T-helper 17 cell (primary cell): ENCODE results near the gene GSC. TPM values are rescaled to one million over a fixed set of nuclear protein-coding genes. Genes with fewer than 3 reads are reported as not detected.
A peak's percentile ranks its signal among the peaks of the same experiment; 100 is the strongest.

Experiments used
- ATAC-seq: fragments of 150-1000 bp; cut with Tn5 transposase; 2 replicates; pipeline ENCODE4 v1.10.0; 2021; ENCODE audit warnings: mild to moderate bottlenecking, moderate library complexity
- DNase-seq, 3 donors: peaks; one replicate each; pipeline versions ENCODE4 v3.0.0 to v3.0.0-alpha.2; 2020 to 2021
- H3K9me3 ChIP-seq: one replicate; pipeline ENCODE4 v1.7.0; 2013; ENCODE audit warnings: low read length, mild to moderate bottlenecking; ENCODE audit not compliant: control insufficient read depth, poor library complexity, severe bottlenecking
- H3K27ac Mint-ChIP-seq: one replicate; pipeline ENCODE4 v1.8.0; 2022; ENCODE audit warnings: mild to moderate bottlenecking, moderate library complexity, mixed read lengths
- H3K27me3 Mint-ChIP-seq: one replicate; pipeline ENCODE4 v1.8.0; 2022; ENCODE audit warnings: mixed read lengths
- H3K36me3 Mint-ChIP-seq: one replicate; pipeline ENCODE4 v1.8.0; 2022; ENCODE audit warnings: low read depth, mixed read lengths
- H3K4me1 Mint-ChIP-seq: one replicate; pipeline ENCODE4 v1.8.0; 2022; ENCODE audit warnings: mild to moderate bottlenecking, mixed read lengths
- H3K4me3 Mint-ChIP-seq: one replicate; pipeline ENCODE4 v1.8.0; 2022; ENCODE audit warnings: mild to moderate bottlenecking, moderate library complexity, mixed read lengths
- total RNA-seq, 4 donors: library from RNA in 2 of 4; stranded (reverse) in 2 of 4; gene quantifications; one replicate each; pipeline ENCODE4 v1.2.3 and lab custom pipeline; 2022 to 2026

The GSC gene
- total RNA-seq, 2 donors from 2014 or later: 0.52 to 0.60 TPM

DNA sequence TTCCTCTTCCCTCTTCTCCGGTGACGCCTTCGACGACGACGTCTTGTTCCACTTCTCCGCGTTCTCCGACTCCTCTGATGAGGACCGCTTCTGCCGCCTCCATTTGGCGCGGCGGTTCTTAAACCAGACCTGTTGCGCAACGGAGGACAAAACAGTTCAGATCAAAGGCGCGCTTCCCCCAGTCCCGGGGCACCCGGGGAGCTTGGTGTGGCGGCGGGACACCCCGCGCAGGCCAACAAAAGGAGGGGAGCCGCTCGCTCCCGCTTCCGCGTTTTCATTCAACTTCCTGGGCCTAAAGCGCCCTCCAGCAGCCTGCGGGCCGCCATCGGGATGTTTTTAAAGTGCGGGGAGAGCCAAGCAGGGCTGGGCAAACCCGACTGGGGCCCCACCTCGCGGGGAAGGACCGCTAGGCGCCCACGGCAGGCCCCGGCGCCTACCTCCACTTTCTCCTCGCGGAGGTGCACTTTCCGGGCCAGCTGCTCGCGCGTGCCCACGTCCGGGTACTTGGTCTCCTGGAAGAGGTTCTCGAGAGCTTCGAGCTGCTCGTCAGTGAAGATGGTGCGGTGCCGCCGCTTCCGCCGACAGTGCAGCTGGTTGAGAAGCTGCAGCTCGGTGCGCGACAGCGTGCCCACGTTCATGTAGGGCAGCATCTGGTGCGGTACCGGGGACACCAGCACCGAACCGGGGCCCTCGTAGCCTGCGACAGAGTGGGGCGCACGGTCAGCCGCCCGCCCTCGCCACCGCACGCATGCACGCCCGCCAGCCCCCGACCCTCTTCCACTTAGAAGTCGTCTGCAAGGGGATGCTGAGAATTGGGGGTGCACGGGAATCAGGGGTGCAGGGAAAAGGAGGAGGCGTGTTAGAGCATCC lies 1.2 kb downstream of the GSC start:
- Mint-ChIP-seq H3K4me1 (peaks cover 15% of the 10 kb centered on the region), H3K4me3 (peak overlapping the region; percentile 90), H3K36me3 (peaks cover 3% of the 10 kb centered on the region), H3K27me3 (peaks cover 86% of the 10 kb centered on the region), H3K27ac (peak overlapping the region; percentile 60)
- H3K9me3 ChIP-seq: no peaks in the 10 kb centered on the region
- peak; percentile 65 for ATAC-seq
- DNase-seq: peak in 1 of 3 donors; percentile 21

GRCh38 chr14:94768141-94768520 lies 1.8 kb downstream of the GSC start:
- peaks cover 15% of the 10 kb centered on the region for H3K4me1 Mint-ChIP-seq
- DNase-seq (no peak), ATAC-seq (no peak)
- H3K27me3 Mint-ChIP-seq: peaks cover 86% of the 10 kb centered on the region
- H3K27ac Mint-ChIP-seq: peak overlapping the region; percentile 60
- peaks cover 3% of the 10 kb centered on the region for H3K36me3 Mint-ChIP-seq
- H3K4me3 Mint-ChIP-seq: peak overlapping the region; percentile 90
- H3K9me3 ChIP-seq: no peaks in the 10 kb centered on the region

GRCh38 chr14:94767321-94767878 lies 2.5 kb downstream of the GSC start:
- peaks cover 15% of the 10 kb centered on the region for H3K4me1 Mint-ChIP-seq
- DNase-seq (no peak), ATAC-seq (no peak)
- peaks cover 86% of the 10 kb centered on the region for H3K27me3 Mint-ChIP-seq
- H3K4me3 Mint-ChIP-seq: no peak overlapping the region
- no peak overlapping the region for H3K27ac Mint-ChIP-seq
- H3K9me3 ChIP-seq: no peaks in the 10 kb centered on the region
- H3K36me3 Mint-ChIP-seq: peaks cover 3% of the 10 kb centered on the region

DNA sequence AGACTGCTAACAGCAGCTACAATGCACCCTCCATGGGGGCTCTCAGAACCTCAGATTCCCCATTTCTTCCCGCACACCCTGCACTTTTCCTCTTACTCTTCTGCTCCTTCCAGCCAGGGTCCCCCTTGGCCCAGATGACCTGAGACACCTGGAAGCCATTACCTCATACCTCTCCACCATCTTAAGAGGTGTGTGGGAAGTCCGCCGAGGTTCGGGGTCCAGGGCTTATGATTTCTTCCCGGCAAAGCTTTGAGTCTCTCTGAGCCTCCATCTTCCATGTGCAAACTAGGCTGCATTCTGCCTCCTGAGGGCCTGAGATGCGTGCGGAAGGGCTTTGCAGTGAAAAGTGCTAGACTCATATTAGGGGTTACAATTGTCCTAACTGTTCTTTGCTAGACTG lies 5.3 kb downstream of the GSC start:
- no peaks in the 10 kb centered on the region for H3K9me3 ChIP-seq
- H3K27me3 Mint-ChIP-seq: peaks cover 79% of the 10 kb centered on the region
- H3K36me3 Mint-ChIP-seq: peaks cover 3% of the 10 kb centered on the region
- H3K4me1 Mint-ChIP-seq: peaks cover 11% of the 10 kb centered on the region
- DNase-seq: no peak
- no peak for ATAC-seq
- no peak overlapping the region for H3K4me3 Mint-ChIP-seq
- H3K27ac Mint-ChIP-seq: no peak overlapping the region

- no peak overlapping the region for H3K4me3 Mint-ChIP-seq
- H3K36me3 Mint-ChIP-seq: no peaks in the 10 kb centered on the region
- no peak overlapping the region for H3K27ac Mint-ChIP-seq
- no peaks in the 10 kb centered on the region for H3K4me1 Mint-ChIP-seq
- H3K27me3 Mint-ChIP-seq: peaks cover 72% of the 10 kb centered on the region
- H3K9me3 ChIP-seq: no peaks in the 10 kb centered on the region
- DNase-seq (no peak), ATAC-seq (no peak)
These were observed 7.5 kb downstream of the GSC start for GRCh38 chr14:94762431-94762830.

DNA sequence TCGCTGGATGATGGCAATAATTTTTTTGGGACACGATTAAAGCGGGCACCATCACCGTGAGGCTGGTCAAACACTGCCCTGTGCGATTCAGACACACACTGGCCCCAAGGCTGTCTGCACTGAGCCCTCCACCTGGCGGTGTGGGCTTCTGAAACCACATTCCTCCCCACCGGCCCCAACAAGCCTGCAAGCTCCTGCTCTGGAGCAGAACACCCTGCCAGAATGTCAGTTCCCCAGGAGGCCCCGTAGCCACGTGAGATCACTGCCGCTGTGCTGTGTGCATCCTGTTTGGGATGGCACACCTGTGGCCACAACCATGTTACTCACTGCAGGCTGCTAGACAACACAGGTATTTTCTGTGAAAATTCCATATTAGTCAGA lies 7.9 kb downstream of the GSC start:
- Mint-ChIP-seq H3K27me3 (peaks cover 70% of the 10 kb centered on the region), H3K4me1 (no peaks in the 10 kb centered on the region)

GRCh38 chr14:94761348-94761996 lies 8.4 kb downstream of the GSC start:
- Mint-ChIP-seq H3K27me3 (peaks cover 66% of the 10 kb centered on the region), H3K4me3 (no peak overlapping the region), H3K4me1 (no peaks in the 10 kb centered on the region), H3K36me3 (no peaks in the 10 kb centered on the region), H3K27ac (no peak overlapping the region)
- no peaks in the 10 kb centered on the region for H3K9me3 ChIP-seq
- ATAC-seq (no peak), DNase-seq (no peak)

More for the DNA sequence above, 7.9 kb downstream of the GSC start:
- H3K4me3 Mint-ChIP-seq: no peak overlapping the region
- ATAC-seq: no peak
- H3K9me3 ChIP-seq: no peaks in the 10 kb centered on the region
- H3K27ac Mint-ChIP-seq: no peak overlapping the region
- H3K36me3 Mint-ChIP-seq: no peaks in the 10 kb centered on the region
- DNase-seq: no peak

DNA sequence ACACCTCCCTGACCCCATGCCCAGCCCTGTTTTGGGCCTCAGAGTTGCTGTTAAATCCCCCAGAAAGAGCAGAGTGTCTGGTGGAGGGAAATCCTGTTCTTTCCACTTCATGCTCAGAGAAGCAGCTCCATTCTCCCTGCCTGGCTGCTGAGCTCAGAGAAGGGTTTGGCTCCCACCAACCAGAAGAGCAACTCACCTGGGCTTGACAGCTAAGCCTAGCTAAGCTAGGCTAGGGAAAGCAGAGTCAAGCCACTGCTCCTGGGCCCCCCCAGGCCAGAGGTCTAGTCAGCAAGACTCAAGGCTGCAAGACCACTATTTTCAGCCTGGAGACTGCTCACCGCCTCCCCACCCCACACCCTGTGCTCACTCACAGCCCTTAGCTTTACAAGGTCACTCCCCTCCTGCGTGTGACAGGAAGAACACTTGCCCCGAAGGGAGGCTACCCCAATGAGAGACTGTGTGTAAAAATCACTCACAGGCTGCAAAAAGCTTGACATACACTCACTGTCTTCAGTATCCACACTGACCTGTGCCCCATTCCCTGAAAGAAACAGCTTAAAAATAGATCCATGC lies 13.5 kb downstream of the GSC start:
- no peaks in the 10 kb centered on the region for H3K4me1 Mint-ChIP-seq
- H3K27me3 Mint-ChIP-seq: peaks cover 30% of the 10 kb centered on the region
- DNase-seq (no peak), ATAC-seq (no peak)
- no peaks in the 10 kb centered on the region for H3K9me3 ChIP-seq
- H3K36me3 Mint-ChIP-seq: no peaks in the 10 kb centered on the region
- H3K27ac Mint-ChIP-seq: no peak overlapping the region
- no peak overlapping the region for H3K4me3 Mint-ChIP-seq

DNA sequence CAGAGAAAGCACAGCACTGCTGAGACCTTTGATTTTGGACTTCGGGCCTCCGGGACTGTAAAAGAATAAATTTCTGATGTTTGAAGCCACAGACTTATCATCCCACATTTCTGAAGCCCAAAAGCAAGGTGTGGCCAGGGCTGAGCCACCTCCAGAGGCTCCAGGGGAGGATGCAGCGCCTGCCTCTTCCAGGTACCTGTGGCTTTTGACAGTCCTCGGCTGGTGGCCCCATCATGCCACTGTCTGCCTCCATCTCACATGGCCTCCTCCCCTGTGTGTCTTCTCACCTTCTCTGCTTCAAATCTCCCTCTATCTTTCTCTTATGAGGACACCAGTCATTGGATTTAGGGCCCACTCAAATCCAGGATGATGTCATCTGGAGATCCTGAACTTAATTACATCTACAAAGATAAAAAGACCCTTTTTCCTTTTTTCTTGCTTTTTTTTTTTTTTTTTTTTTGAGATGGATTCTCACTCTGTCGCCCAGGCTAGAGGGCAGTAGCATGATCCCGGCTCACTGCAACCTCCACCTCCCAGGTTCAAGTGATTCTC lies 15.4 kb downstream of the GSC start:
- no peak overlapping the region for H3K27ac Mint-ChIP-seq
- ATAC-seq (no peak), DNase-seq (no peak)
- no peaks in the 10 kb centered on the region for H3K4me1 Mint-ChIP-seq
- no peak overlapping the region for H3K4me3 Mint-ChIP-seq
- no peaks in the 10 kb centered on the region for H3K36me3 Mint-ChIP-seq
- no peaks in the 10 kb centered on the region for H3K9me3 ChIP-seq
- peaks cover 31% of the 10 kb centered on the region for H3K27me3 Mint-ChIP-seq

GRCh38 chr14:94752591-94753436 lies 17.1 kb downstream of the GSC start:
- ATAC-seq (no peak), DNase-seq (no peak)
- H3K4me1 Mint-ChIP-seq: no peaks in the 10 kb centered on the region
- H3K27ac Mint-ChIP-seq: no peak overlapping the region
- H3K9me3 ChIP-seq: no peaks in the 10 kb centered on the region
- H3K36me3 Mint-ChIP-seq: no peaks in the 10 kb centered on the region
- peaks cover 29% of the 10 kb centered on the region for H3K27me3 Mint-ChIP-seq
- H3K4me3 Mint-ChIP-seq: no peak overlapping the region

- DNase-seq (no peak), ATAC-seq (no peak)
- no peaks in the 10 kb centered on the region for H3K4me1 Mint-ChIP-seq
- peaks cover 25% of the 10 kb centered on the region for H3K27me3 Mint-ChIP-seq
- H3K36me3 Mint-ChIP-seq: no peaks in the 10 kb centered on the region
- H3K4me3 Mint-ChIP-seq: no peak overlapping the region
- H3K27ac Mint-ChIP-seq: no peak overlapping the region
- no peaks in the 10 kb centered on the region for H3K9me3 ChIP-seq
These were observed 18.0 kb downstream of the GSC start for GRCh38 chr14:94751956-94752355.

- Mint-ChIP-seq H3K4me1 (no peaks in the 10 kb centered on the region), H3K36me3 (peaks cover 2% of the 10 kb centered on the region), H3K4me3 (no peak overlapping the region), H3K27ac (no peak overlapping the region), H3K27me3 (peaks cover 31% of the 10 kb centered on the region)
- no peak for ATAC-seq
- no peak for DNase-seq
- no peaks in the 10 kb centered on the region for H3K9me3 ChIP-seq
These were observed 18.6 kb downstream of the GSC start for GRCh38 chr14:94751321-94751720.
